GM23338 (cell line): ENCODE results near the gene ALDH1A1. TPM values are rescaled to one million over a fixed set of nuclear protein-coding genes. Genes with fewer than 3 reads are reported as not detected.

Experiments
- ATAC-seq: fragments of 200-7000 bp; cut with Tn5 transposase; 3 replicates; pipeline ENCODE4 v1.9.1; 2020
- DNase-seq: peaks from one replicate; pipeline ENCODE4 v3.0.0-alpha.2; 2015; ENCODE audit warnings: low spot score
- H2AFZ ChIP-seq: fragments of 200-600 bp; sonication (generic); 2 replicates; pipeline ENCODE4 v1.8.0; 2016; ENCODE audit warnings: antibody characterized with exemption, mild to moderate bottlenecking, moderate library complexity
- H3F3A ChIP-seq: fragments of 200-600 bp; sonication (generic); replicated peaks from 2 replicates; pipeline ENCODE4 v1.8.0; 2017; ENCODE audit warnings: antibody characterized with exemption, mixed run types, low read depth
- H3K27ac ChIP-seq: fragments of 200-600 bp; sonication (generic); 2 replicates; pipeline ENCODE4 v1.6.1; 2016; ENCODE audit warnings: low read depth
- H3K27me3 ChIP-seq: fragments of 200-600 bp; sonication (generic); 2 replicates; pipeline ENCODE4 v1.8.0; 2016; ENCODE audit warnings: mild to moderate bottlenecking, mixed run types, moderate library complexity; ENCODE audit not compliant: insufficient read depth
- H3K36me3 ChIP-seq: fragments of 200-600 bp; sonication (generic); 2 replicates; pipeline ENCODE4 v1.8.0; 2016; ENCODE audit warnings: mild to moderate bottlenecking; ENCODE audit not compliant: insufficient read depth
- H3K4me1 ChIP-seq: fragments of 200-600 bp; sonication (generic); 2 replicates; pipeline ENCODE4 v1.8.0; 2016; ENCODE audit warnings: mild to moderate bottlenecking, moderate library complexity; ENCODE audit not compliant: insufficient read depth
- H3K4me2 ChIP-seq: fragments of 200-600 bp; sonication (generic); 2 replicates; pipeline ENCODE4 v1.7.1; 2017; ENCODE audit warnings: mixed run types
- H3K4me3 ChIP-seq: fragments of 200-600 bp; sonication (generic); 2 replicates; pipeline ENCODE4 v1.6.1; 2016; ENCODE audit warnings: mixed run types
- H3K79me2 ChIP-seq: fragments of 200-600 bp; sonication (generic); replicated peaks from 2 replicates; pipeline ENCODE4 v1.8.0; 2017; ENCODE audit warnings: mild to moderate bottlenecking; ENCODE audit not compliant: insufficient read depth
- H3K9me2 ChIP-seq: fragments of 200-600 bp; sonication (generic); 2 replicates; pipeline ENCODE4 v1.8.0; 2017; ENCODE audit not compliant: insufficient read depth
- H4K20me1 ChIP-seq: fragments of 200-600 bp; sonication (generic); replicated peaks from 2 replicates; pipeline ENCODE4 v1.8.0; 2017; ENCODE audit warnings: mild to moderate bottlenecking; ENCODE audit not compliant: insufficient read depth
- H3K27ac Mint-ChIP-seq: 2 replicates; pipeline ENCODE4 v1.8.0; 2020; ENCODE audit warnings: inconsistent platforms, mild to moderate bottlenecking, moderate library complexity, mixed read lengths
- H3K27me3 Mint-ChIP-seq: 3 replicates; pipeline ENCODE4 v1.8.0; 2022; ENCODE audit warnings: low read depth, mild to moderate bottlenecking, moderate library complexity, mixed read lengths, inconsistent platforms; ENCODE audit not compliant: insufficient read depth, poor library complexity
- H3K36me3 Mint-ChIP-seq: 3 replicates; pipeline ENCODE4 v1.8.0; 2021; ENCODE audit warnings: low read depth, mild to moderate bottlenecking, inconsistent platforms, moderate library complexity, mixed read lengths
- H3K4me1 Mint-ChIP-seq: 3 replicates; pipeline ENCODE4 v1.8.0; 2020; ENCODE audit warnings: mild to moderate bottlenecking, inconsistent platforms, mixed read lengths
- H3K4me3 Mint-ChIP-seq: 3 replicates; pipeline ENCODE4 v1.8.0; 2021; ENCODE audit warnings: moderate library complexity, mild to moderate bottlenecking, inconsistent platforms, mixed read lengths
- H3K9me3 Mint-ChIP-seq: 3 replicates; pipeline ENCODE4 v1.8.0; 2020; ENCODE audit warnings: moderate library complexity, mild to moderate bottlenecking, inconsistent platforms, mixed read lengths
- CREB1 ChIP-seq: fragments of 250-450 bp; sonication (Bioruptor Pico); IDR thresholded peaks from 2 replicates; pipeline ENCODE4 v1.5.0; 2020; ENCODE audit warnings: low read depth, mild to moderate bottlenecking, moderate library complexity
- EZH2 ChIP-seq: fragments of 200-600 bp; sonication (generic); IDR thresholded peaks from one replicate; pipeline ENCODE4 v1.8.0; 2017; ENCODE audit warnings: antibody characterized with exemption, mild to moderate bottlenecking, low read depth; ENCODE audit not compliant: unreplicated experiment
- EZH2phosphoT487 ChIP-seq: fragments of 200-600 bp; sonication (generic); IDR thresholded peaks from one replicate; pipeline ENCODE4 v1.8.1; 2018; ENCODE audit warnings: antibody characterized with exemption; ENCODE audit not compliant: unreplicated experiment
- JUNB ChIP-seq: IDR thresholded peaks from one replicate; pipeline ENCODE4 v1.6.1; 2016; ENCODE audit warnings: antibody characterized with exemption; ENCODE audit not compliant: unreplicated experiment
- NANOG ChIP-seq: IDR thresholded peaks from 2 replicates; pipeline ENCODE4 v1.6.1; 2016; ENCODE audit warnings: antibody characterized with exemption, borderline replicate concordance
- POLR2AphosphoS5 ChIP-seq: IDR thresholded peaks from 2 replicates; pipeline ENCODE4 v1.6.1; 2016; ENCODE audit warnings: antibody characterized with exemption, low read depth
- STAT1 ChIP-seq: IDR thresholded peaks from one replicate; pipeline ENCODE4 v1.6.1; 2016; ENCODE audit warnings: antibody characterized with exemption; ENCODE audit not compliant: unreplicated experiment
- ZNF114 ChIP-seq: fragments of 250-450 bp; sonication (Bioruptor Pico); IDR thresholded peaks from 2 replicates; pipeline ENCODE4 v1.5.0; 2020; ENCODE audit warnings: mild to moderate bottlenecking, moderate library complexity
- ZNF331 ChIP-seq: fragments of 250-450 bp; sonication (Bioruptor Pico); IDR thresholded peaks from 2 replicates; pipeline ENCODE4 v1.5.0; 2020; ENCODE audit warnings: low read depth, mild to moderate bottlenecking, moderate library complexity
- polyA plus RNA-seq: library from polyadenylated mRNA; unstranded; fragments of >200 nt; fragmentation: Nextera tagmentation; extraction: Ambion mirVana; gene quantifications from 2 replicates; pipeline ENCODE4 v1.2.1, GENCODE V29; 2016
- total RNA-seq: library from RNA; depleted of rRNA; stranded (reverse); fragments of >200 nt; shearing (Covaris generic); gene quantifications from 2 replicates; pipeline ENCODE4 v1.2.3, GENCODE V29; 2014
- TF ChIP-seq, protein P1 (sequence below): IDR thresholded peaks from one replicate; pipeline ENCODE4 v1.6.1; 2018; ENCODE audit warnings: antibody characterized with exemption; ENCODE audit not compliant: unreplicated experiment
- TF ChIP-seq, protein P2 (sequence below): IDR thresholded peaks from 2 replicates; pipeline ENCODE4 v1.6.1; 2016; ENCODE audit warnings: antibody characterized with exemption
- TF ChIP-seq, protein P3 (sequence below): fragments of 250-450 bp; sonication (Bioruptor Pico); IDR thresholded peaks from 2 replicates; pipeline ENCODE4 v1.5.0; 2020; ENCODE audit warnings: mild to moderate bottlenecking, moderate library complexity
- TF ChIP-seq, protein P4 (sequence below), 2 experiments: fragments of 200-600 bp in 1 of 2; sonication (generic) in 1 of 2; conservative IDR thresholded peaks; 2 replicates each; pipeline versions ENCODE4 v1.5.1 to v1.6.1; 2016 to 2017; ENCODE audit warnings: antibody characterized with exemption in 2 of 2, low read depth in 2 of 2, mild to moderate bottlenecking in 2 of 2, moderate library complexity in 1 of 2

Gene ALDH1A1
- total and polyA plus RNA-seq, 2 experiments from 2014 or later: 2.1 to 3.4 TPM

DNA sequence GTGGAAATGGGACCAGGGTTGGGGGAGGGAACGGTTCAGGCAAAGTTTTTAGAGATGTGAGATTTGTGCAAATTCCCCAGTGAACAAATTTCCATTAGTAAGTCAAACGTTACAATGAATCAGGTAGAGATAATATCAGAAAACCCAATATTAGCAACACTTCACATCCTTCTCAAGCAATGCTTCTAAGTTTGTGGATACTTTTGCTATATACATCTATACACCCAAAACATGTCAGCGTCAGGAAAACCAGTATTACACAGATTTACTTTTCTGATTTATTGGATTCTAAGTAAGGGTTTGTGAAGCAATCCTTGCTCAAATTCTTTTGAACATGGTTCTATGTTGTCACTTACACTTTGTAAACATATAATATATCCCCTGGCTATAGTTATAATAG, 6.5 kb downstream of the ALDH1A1 start:
- Histone ChIP-seq H3K27me3 (no peaks in the 10 kb centered on the region), H3K4me3 (no peak overlapping the region), H4K20me1 (no peaks in the 10 kb centered on the region), H3K36me3 (no peaks in the 10 kb centered on the region), H3K4me1 (no peaks in the 10 kb centered on the region), H3F3A (no peaks in the 10 kb centered on the region), H3K27ac (no peak overlapping the region), H3K79me2 (no peaks in the 10 kb centered on the region), H3K9me2 (no peaks in the 10 kb centered on the region), H2AFZ (no peak overlapping the region), H3K4me2 (no peak overlapping the region)
- ATAC-seq: no peak
- no peak for DNase-seq
- Mint-ChIP-seq H3K36me3 (no peaks in the 10 kb centered on the region), H3K27ac (no peak overlapping the region), H3K9me3 (no peaks in the 10 kb centered on the region), H3K4me1 (peaks cover 3% of the 10 kb centered on the region; the same call in 2 of the 3 replicates), H3K27me3 (no peaks in the 10 kb centered on the region), H3K4me3 (no peak overlapping the region)
- TF ChIP-seq, protein P1, sequence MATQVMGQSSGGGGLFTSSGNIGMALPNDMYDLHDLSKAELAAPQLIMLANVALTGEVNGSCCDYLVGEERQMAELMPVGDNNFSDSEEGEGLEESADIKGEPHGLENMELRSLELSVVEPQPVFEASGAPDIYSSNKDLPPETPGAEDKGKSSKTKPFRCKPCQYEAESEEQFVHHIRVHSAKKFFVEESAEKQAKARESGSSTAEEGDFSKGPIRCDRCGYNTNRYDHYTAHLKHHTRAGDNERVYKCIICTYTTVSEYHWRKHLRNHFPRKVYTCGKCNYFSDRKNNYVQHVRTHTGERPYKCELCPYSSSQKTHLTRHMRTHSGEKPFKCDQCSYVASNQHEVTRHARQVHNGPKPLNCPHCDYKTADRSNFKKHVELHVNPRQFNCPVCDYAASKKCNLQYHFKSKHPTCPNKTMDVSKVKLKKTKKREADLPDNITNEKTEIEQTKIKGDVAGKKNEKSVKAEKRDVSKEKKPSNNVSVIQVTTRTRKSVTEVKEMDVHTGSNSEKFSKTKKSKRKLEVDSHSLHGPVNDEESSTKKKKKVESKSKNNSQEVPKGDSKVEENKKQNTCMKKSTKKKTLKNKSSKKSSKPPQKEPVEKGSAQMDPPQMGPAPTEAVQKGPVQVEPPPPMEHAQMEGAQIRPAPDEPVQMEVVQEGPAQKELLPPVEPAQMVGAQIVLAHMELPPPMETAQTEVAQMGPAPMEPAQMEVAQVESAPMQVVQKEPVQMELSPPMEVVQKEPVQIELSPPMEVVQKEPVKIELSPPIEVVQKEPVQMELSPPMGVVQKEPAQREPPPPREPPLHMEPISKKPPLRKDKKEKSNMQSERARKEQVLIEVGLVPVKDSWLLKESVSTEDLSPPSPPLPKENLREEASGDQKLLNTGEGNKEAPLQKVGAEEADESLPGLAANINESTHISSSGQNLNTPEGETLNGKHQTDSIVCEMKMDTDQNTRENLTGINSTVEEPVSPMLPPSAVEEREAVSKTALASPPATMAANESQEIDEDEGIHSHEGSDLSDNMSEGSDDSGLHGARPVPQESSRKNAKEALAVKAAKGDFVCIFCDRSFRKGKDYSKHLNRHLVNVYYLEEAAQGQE: no peak
- TF ChIP-seq, protein P2, sequence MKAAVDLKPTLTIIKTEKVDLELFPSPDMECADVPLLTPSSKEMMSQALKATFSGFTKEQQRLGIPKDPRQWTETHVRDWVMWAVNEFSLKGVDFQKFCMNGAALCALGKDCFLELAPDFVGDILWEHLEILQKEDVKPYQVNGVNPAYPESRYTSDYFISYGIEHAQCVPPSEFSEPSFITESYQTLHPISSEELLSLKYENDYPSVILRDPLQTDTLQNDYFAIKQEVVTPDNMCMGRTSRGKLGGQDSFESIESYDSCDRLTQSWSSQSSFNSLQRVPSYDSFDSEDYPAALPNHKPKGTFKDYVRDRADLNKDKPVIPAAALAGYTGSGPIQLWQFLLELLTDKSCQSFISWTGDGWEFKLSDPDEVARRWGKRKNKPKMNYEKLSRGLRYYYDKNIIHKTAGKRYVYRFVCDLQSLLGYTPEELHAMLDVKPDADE: no peak
- TF ChIP-seq ZNF331 (CRISPR knock-in tag): no peak
- TF ChIP-seq, protein P3, sequence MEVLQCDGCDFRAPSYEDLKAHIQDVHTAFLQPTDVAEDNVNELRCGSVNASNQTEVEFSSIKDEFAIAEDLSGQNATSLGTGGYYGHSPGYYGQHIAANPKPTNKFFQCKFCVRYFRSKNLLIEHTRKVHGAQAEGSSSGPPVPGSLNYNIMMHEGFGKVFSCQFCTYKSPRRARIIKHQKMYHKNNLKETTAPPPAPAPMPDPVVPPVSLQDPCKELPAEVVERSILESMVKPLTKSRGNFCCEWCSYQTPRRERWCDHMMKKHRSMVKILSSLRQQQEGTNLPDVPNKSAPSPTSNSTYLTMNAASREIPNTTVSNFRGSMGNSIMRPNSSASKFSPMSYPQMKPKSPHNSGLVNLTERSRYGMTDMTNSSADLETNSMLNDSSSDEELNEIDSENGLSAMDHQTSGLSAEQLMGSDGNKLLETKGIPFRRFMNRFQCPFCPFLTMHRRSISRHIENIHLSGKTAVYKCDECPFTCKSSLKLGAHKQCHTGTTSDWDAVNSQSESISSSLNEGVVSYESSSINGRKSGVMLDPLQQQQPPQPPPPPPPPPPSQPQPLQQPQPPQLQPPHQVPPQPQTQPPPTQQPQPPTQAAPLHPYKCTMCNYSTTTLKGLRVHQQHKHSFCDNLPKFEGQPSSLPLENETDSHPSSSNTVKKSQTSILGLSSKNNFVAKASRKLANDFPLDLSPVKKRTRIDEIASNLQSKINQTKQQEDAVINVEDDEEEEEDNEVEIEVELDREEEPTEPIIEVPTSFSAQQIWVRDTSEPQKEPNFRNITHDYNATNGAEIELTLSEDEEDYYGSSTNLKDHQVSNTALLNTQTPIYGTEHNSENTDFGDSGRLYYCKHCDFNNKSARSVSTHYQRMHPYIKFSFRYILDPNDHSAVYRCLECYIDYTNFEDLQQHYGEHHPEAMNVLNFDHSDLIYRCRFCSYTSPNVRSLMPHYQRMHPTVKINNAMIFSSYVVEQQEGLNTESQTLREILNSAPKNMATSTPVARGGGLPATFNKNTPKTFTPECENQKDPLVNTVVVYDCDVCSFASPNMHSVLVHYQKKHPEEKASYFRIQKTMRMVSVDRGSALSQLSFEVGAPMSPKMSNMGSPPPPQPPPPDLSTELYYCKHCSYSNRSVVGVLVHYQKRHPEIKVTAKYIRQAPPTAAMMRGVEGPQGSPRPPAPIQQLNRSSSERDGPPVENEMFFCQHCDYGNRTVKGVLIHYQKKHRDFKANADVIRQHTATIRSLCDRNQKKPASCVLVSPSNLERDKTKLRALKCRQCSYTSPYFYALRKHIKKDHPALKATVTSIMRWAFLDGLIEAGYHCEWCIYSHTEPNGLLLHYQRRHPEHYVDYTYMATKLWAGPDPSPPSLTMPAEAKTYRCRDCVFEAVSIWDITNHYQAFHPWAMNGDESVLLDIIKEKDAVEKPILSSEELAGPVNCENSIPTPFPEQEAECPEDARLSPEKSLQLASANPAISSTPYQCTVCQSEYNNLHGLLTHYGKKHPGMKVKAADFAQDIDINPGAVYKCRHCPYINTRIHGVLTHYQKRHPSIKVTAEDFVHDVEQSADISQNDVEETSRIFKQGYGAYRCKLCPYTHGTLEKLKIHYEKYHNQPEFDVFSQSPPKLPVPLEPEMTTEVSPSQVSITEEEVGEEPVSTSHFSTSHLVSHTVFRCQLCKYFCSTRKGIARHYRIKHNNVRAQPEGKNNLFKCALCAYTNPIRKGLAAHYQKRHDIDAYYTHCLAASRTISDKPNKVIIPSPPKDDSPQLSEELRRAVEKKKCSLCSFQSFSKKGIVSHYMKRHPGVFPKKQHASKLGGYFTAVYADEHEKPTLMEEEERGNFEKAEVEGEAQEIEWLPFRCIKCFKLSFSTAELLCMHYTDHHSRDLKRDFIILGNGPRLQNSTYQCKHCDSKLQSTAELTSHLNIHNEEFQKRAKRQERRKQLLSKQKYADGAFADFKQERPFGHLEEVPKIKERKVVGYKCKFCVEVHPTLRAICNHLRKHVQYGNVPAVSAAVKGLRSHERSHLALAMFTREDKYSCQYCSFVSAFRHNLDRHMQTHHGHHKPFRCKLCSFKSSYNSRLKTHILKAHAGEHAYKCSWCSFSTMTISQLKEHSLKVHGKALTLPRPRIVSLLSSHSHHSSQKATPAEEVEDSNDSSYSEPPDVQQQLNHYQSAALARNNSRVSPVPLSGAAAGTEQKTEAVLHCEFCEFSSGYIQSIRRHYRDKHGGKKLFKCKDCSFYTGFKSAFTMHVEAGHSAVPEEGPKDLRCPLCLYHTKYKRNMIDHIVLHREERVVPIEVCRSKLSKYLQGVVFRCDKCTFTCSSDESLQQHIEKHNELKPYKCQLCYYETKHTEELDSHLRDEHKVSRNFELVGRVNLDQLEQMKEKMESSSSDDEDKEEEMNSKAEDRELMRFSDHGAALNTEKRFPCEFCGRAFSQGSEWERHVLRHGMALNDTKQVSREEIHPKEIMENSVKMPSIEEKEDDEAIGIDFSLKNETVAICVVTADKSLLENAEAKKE (CRISPR knock-in tag): no peak
- no peak for TF ChIP-seq POLR2AphosphoS5
- TF ChIP-seq NANOG: no peak
- no peak for TF ChIP-seq ZNF114 (CRISPR knock-in tag)
- no peak for TF ChIP-seq STAT1
- no peak for TF ChIP-seq JUNB
- TF ChIP-seq EZH2phosphoT487: no peak
- no peak for TF ChIP-seq EZH2
- no peak for TF ChIP-seq CREB1 (CRISPR knock-in tag)
- TF ChIP-seq, protein P4, sequence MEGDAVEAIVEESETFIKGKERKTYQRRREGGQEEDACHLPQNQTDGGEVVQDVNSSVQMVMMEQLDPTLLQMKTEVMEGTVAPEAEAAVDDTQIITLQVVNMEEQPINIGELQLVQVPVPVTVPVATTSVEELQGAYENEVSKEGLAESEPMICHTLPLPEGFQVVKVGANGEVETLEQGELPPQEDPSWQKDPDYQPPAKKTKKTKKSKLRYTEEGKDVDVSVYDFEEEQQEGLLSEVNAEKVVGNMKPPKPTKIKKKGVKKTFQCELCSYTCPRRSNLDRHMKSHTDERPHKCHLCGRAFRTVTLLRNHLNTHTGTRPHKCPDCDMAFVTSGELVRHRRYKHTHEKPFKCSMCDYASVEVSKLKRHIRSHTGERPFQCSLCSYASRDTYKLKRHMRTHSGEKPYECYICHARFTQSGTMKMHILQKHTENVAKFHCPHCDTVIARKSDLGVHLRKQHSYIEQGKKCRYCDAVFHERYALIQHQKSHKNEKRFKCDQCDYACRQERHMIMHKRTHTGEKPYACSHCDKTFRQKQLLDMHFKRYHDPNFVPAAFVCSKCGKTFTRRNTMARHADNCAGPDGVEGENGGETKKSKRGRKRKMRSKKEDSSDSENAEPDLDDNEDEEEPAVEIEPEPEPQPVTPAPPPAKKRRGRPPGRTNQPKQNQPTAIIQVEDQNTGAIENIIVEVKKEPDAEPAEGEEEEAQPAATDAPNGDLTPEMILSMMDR (conservative IDR thresholded peaks at IDR 0.05; ENCODE audit: low read depth in 2 of 2): no peak
